Cardiac fibroblast (primary cell): ENCODE data around the gene FOXP4.

Experiments
- DNase-seq, 2 donors: peaks; one replicate each; pipeline versions ENCODE4 v3.0.0 to v3.0.0-alpha.2; 2010; ENCODE audit warnings: low read depth in 2 of 2
- H3K4me3 ChIP-seq, 2 donors: replicated peaks in 1 of 2; 1 replicate in 1 of 2; 2 replicates in 1 of 2; pipeline ENCODE4 v1.5.1; 2011; ENCODE audit warnings: low read depth in 2 of 2, low read length in 2 of 2, mild to moderate bottlenecking in 2 of 2, moderate library complexity in 1 of 2
- CTCF ChIP-seq: IDR thresholded peaks from one replicate; pipeline ENCODE4 v1.5.1; 2011; ENCODE audit warnings: low read depth, mild to moderate bottlenecking, low read length, inconsistent platforms

FOXP4 gene

DNA sequence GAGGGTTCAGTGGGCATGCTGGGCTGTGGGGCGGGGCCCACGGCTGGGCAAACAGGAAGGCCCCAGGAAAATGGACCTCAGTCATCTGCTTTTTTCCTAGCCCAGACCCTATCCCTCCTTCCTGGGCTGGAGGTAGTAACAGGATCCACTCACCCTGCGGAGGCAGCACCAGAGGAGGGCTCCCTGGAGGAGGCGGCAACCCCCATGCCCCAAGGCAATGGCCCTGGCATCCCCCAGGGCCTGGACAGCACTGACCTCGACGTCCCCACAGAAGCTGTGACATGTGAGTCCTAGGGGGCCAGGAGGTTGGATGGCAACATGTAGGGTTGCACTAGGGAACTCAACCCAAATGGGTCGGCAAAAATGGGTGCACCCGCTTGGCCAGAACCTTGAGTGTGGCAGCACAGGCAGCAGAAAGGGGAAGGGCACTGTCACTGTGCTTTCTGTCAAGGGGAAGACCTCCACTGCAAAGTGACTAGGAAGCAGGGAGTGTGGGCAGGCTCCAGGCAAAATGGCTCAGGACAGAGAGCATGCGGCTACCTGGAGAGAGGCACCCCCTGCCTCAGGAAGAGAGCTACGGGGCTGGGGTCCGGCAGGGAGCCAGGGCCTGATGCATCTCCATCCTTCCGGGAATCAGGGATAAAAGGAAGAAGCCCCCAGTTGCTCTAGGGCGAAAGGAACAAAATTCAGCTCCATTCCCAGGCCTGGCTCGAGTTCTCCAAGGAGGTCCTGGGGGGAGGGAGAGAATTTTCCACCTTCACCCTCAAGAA, 100.0 kb downstream of the FOXP4 start:
- DNase-seq = no peak
- H3K4me3 ChIP-seq = no peak overlapping the region
- TF ChIP-seq CTCF = no peak

DNA sequence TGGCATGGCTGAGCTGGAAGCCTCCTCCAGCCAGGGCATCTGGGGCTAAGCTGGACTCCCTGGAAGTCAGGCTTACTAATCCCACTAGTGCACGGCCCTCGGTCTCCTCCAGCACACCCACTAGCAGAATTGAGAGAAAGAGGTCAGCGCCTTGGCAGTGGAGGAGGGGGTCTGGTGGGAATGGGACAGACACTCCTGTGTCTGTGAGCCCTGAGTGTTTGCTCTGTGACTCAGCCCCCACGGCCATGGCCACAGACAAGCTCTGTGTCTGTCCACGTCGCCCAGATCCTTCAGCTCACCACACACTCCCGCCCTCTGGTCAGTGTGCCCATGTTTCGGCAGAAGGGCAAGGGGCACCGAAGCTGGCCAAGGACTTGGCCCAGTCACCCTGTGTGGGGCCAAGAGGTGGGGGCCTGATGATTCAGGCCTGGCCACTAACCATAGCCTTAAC, 100.9 kb downstream of the FOXP4 start:
- TF ChIP-seq CTCF = no peak
- no peak overlapping the region for H3K4me3 ChIP-seq
- DNase-seq = no peak

DNA sequence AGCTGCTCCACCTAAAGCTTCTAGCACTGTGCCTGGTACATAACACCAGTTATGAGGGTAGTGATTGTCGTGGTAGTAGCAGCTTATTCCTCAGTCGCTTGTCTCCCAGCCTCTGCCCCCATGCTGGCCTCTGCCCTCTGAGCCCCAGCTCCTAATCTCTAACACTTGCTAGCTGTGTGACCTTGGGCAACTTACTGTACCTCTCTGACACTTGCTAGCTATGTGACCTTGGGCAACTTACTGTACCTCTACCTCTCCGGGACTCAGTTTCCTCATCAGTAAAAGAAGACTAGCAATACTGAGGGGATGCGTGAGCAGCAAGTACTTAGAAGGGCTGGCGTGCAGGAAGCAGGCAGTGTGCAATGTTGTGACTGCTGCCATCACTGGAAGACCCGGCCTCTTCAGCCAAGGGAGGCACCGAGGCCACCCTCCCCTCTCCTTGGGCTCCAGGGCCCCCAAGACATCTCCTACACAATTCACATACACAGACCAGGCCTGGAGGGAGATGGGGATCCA, 101.9 kb downstream of the FOXP4 start:
- no peak for DNase-seq
- no peak overlapping the region for H3K4me3 ChIP-seq
- no peak for TF ChIP-seq CTCF

- H3K4me3 ChIP-seq = no peak overlapping the region
- DNase-seq = no peak
- TF ChIP-seq CTCF = no peak
These were observed 102.7 kb downstream of the FOXP4 start for GRCh38 chr6:41648921-41649320.

GRCh38 chr6:41649596-41649995, 103.4 kb downstream of the FOXP4 start:
- no peak for DNase-seq
- TF ChIP-seq CTCF = no peak
- no peak overlapping the region for H3K4me3 ChIP-seq

GRCh38 chr6:41650120-41650519, 103.9 kb downstream of the FOXP4 start:
- H3K4me3 ChIP-seq = no peak overlapping the region
- DNase-seq = no peak
- TF ChIP-seq CTCF = no peak
